ENCODE measurements around the gene POP7. TPM values are rescaled to one million over a fixed set of nuclear protein-coding genes. Genes with fewer than 3 reads are reported as not detected.
"Not testable (repeated sequence)": the region's sequence is repeated elsewhere in the genome, so short reads cannot be mapped to it uniquely, and the experiment has no call there.

The POP7 gene
- total RNA-seq, 6 experiments from 2014 or later, result 13.0 to 52.2 (median 29.2) TPM

- Histone ChIP-seq H3K4me3 (no peak overlapping the region), H3K27me3 (no peaks in the 10 kb centered on the region), H3K4me1 (no peaks in the 10 kb centered on the region), H3K36me3 (no peaks in the 10 kb centered on the region), H3K9me3 (no peaks in the 10 kb centered on the region), H3K27ac (no peak overlapping the region)
- ATAC-seq, result no peak
- WGBS (ENCODE audit: insufficient coverage, low coverage, low lambda C conversion rate, missing lambda C conversion rate), result 88% methylated on average over 2 of the region's 2 CpGs
- DNase-seq, result no peak
- no peak for TF ChIP-seq POLR2A (IDR thresholded peaks at IDR 0.05)
- TF ChIP-seq, protein P1, sequence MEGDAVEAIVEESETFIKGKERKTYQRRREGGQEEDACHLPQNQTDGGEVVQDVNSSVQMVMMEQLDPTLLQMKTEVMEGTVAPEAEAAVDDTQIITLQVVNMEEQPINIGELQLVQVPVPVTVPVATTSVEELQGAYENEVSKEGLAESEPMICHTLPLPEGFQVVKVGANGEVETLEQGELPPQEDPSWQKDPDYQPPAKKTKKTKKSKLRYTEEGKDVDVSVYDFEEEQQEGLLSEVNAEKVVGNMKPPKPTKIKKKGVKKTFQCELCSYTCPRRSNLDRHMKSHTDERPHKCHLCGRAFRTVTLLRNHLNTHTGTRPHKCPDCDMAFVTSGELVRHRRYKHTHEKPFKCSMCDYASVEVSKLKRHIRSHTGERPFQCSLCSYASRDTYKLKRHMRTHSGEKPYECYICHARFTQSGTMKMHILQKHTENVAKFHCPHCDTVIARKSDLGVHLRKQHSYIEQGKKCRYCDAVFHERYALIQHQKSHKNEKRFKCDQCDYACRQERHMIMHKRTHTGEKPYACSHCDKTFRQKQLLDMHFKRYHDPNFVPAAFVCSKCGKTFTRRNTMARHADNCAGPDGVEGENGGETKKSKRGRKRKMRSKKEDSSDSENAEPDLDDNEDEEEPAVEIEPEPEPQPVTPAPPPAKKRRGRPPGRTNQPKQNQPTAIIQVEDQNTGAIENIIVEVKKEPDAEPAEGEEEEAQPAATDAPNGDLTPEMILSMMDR (IDR thresholded peaks at IDR 0.05), result no peak
- intact Hi-C loops (cut with DNase I), result no loop called here
Observed at GRCh38 chr7:100668069-100668449, 37.9 kb upstream of the POP7 start.

GRCh38 chr7:100669106-100669505 is 36.8 kb upstream of the POP7 start:
- H3K4me1 ChIP-seq; H3K27ac ChIP-seq; H3K27me3 ChIP-seq; H3K36me3 ChIP-seq; H3K9me3 ChIP-seq; intact Hi-C loops (cut with DNase I); DNase-seq; H3K4me3 ChIP-seq; ATAC-seq: not testable (repeated sequence)
- WGBS (ENCODE audit: insufficient coverage, low coverage, low lambda C conversion rate, missing lambda C conversion rate), result 97% methylated on average over 9 of the region's 12 CpGs

DNA sequence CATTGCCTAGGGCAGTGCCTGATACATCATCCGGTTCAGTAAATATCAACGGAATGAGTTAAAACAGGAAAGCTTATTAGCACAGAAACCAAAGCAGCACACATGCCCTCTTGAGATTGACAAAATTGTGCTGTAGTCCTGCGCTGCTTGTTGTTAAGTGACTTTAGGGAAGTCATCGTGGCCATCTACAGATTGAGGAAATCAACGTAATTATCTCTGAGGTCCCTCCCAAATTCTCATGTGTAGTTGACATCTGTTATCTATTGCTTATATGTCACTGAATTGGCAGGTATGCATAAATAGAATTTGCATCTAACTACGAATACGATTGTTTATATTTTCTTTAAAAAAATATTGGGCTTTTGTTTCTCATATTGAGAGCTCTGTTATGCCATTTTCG is 35.8 kb upstream of the POP7 start:
- 73% methylated on average over 8 of the region's 8 CpGs for whole genome bisulfite sequencing (ENCODE audit: insufficient coverage, low coverage, low lambda C conversion rate, missing lambda C conversion rate)
- H3K36me3 ChIP-seq, result no peaks in the 10 kb centered on the region
- H3K4me1 ChIP-seq, result no peaks in the 10 kb centered on the region
- H3K27me3 ChIP-seq, result no peaks in the 10 kb centered on the region
- no peak for DNase-seq
- H3K9me3 ChIP-seq, result no peaks in the 10 kb centered on the region
- H3K27ac ChIP-seq, result no peak overlapping the region
- ATAC-seq, result no peak
- intact Hi-C loops (cut with DNase I), result loop anchor here in 1 of 2 donors (10.0 kb wide), 1 partner anchor 85 kb away; the partner anchor contains the start of genes FBXO24 and LRCH4
- TF ChIP-seq, protein P1 (IDR thresholded peaks at IDR 0.05), result no peak
- TF ChIP-seq POLR2A (IDR thresholded peaks at IDR 0.05), result no peak
- H3K4me3 ChIP-seq, result no peak overlapping the region

DNA sequence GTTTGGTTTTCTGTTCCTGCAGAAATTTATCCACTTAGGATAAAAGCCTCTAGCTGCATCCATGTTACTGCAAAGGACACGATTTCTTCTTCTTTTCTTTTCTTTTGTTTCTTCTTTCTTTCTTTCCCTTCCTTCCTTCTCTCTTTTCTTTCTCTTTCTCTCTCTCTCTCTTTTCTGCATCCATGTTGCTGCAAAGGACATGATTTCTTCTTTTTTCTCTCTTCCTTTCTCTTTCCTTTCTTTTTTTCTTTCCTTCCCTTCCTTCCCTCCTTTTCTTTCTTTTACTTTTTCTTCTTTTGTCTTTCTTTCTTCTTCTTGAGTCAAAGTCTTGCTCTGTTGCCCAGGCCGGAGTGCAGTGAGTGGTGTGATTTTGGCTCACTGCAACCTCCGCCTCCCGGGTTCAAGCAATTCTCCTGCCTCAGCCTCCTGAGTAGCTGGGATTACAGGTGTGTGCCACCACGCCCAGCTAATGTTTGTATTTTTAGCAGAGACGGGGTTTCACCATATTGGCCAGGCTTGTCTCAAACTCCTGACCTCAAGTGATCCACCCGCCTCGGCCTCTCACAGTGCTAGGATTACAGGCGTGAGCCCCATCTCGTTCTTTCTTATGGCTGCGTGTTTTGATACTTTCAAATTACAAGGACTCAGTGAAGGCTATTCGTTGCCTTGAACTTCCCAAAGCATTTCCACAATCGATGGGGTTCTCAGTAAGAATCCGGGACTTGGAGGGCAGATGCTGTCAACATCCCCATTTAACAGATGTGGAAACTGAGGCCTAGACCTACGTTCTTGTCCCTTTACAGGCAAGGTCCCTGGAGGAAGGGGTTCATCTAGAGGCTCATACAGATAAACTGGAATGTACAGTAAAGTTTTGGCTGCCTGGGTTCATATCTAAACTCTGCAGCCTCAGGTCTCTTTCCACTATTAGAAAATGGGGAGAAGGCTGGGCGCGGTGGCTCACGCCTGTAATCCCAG is 34.3 kb upstream of the POP7 start:
- no peaks in the 10 kb centered on the region for H3K9me3 ChIP-seq
- peaks cover 0 to 3% (median 0%) of the 10 kb centered on the region in 4 donors for H3K4me1 ChIP-seq
- 93% methylated on average over 16 of the region's 18 CpGs for WGBS (ENCODE audit: insufficient coverage, low coverage, low lambda C conversion rate, missing lambda C conversion rate)
- no peak for TF ChIP-seq POLR2A (IDR thresholded peaks at IDR 0.05)
- TF ChIP-seq, protein P1 (IDR thresholded peaks at IDR 0.05), result no peak
- peaks cover 0 to 4% (median under 1%) of the 10 kb centered on the region in 4 donors for H3K36me3 ChIP-seq
- no peaks in the 10 kb centered on the region for H3K27me3 ChIP-seq
- ATAC-seq, result no peak
- peak in 1 of 3 donors; percentile 26 for DNase-seq
- no peak overlapping the region for H3K27ac ChIP-seq
- H3K4me3 ChIP-seq, result no peak overlapping the region
- intact Hi-C loops (cut with DNase I), result loop anchor here in 1 of 2 donors (10.0 kb wide), 1 partner anchor 87 kb away; the partner anchor contains the start of genes FBXO24 and LRCH4

Measured in right lobe of liver (tissue), 6 donors.